Transverse colon (tissue), 4 donors: Measurements from ENCODE around the gene BTLA.

Experiments used
- CTCF ChIP-seq, 5 experiments: fragments of 200-600 bp in 3 of 5; fragments of 450-650 bp in 2 of 5; sonication (generic) in 3 of 5; IDR thresholded peaks; 1 replicate in 2 of 5; 2 replicates in 3 of 5; pipeline ENCODE4 v1.5.1; 2016 to 2017; ENCODE audit warnings: antibody characterized with exemption in 5 of 5, inconsistent platforms in 3 of 5, mild to moderate bottlenecking in 2 of 5, moderate library complexity in 1 of 5
- POLR2A ChIP-seq: fragments of 450-650 bp; IDR thresholded peaks from one replicate; pipeline ENCODE4 v1.6.1; 2016; ENCODE audit warnings: antibody characterized with exemption, mild to moderate bottlenecking, moderate library complexity
- POLR2AphosphoS5 ChIP-seq, 3 donors: sonication (generic); formaldehyde crosslinking; IDR thresholded peaks; one replicate each; pipeline ENCODE4 v1.6.1; 2016; ENCODE audit warnings: antibody characterized with exemption in 3 of 3

- TF ChIP-seq CTCF (IDR thresholded peaks at IDR 0.05) (no peak), POLR2A (no peak), POLR2AphosphoS5 (IDR thresholded peaks at IDR 0.05) (no peak)
Observed at GRCh38 chr3:112470788-112471187, 28.5 kb downstream of the BTLA start.
